AG09309 (cell line): Measurements from ENCODE around the gene CSF1R.

Source experiments
- DNase-seq: peaks from one replicate; pipeline ENCODE4 v3.0.0-alpha.2; 2010; ENCODE audit warnings: low read depth
- H3K4me3 ChIP-seq: 2 replicates; pipeline ENCODE4 v1.5.1; 2011; ENCODE audit warnings: mild to moderate bottlenecking, low read depth, low read length, moderate library complexity; ENCODE audit not compliant: control insufficient read depth
- TF ChIP-seq, protein P1 (sequence below): IDR thresholded peaks from 2 replicates; pipeline ENCODE4 v1.5.1; 2011; ENCODE audit warnings: mild to moderate bottlenecking, low read depth, low read length, inconsistent platforms; ENCODE audit not compliant: insufficient read depth, control insufficient read depth; ENCODE audit errors: missing control alignments

Gene CSF1R

DNA sequence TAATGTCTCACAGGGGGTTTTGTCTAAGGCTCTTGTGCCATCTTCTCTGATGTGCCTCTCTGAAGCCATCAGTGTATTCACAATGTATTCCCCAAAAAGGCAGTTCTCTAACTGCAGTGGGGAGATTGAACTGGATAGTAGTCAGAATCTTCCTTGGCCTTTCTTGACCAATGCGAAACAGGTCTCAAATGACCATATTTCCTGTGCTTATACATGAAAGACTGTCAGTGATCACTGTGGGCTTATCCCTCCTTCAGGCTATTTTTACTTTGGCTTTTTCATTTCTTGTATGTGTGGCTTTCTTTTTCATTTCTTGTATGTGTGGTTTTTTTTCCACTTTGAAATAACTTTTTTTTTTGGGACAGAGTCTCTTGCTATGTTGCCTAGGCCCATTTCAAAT, 66.1 kb downstream of the CSF1R start:
- H3K4me3 ChIP-seq, result no peak overlapping the region
- TF ChIP-seq, protein P1, sequence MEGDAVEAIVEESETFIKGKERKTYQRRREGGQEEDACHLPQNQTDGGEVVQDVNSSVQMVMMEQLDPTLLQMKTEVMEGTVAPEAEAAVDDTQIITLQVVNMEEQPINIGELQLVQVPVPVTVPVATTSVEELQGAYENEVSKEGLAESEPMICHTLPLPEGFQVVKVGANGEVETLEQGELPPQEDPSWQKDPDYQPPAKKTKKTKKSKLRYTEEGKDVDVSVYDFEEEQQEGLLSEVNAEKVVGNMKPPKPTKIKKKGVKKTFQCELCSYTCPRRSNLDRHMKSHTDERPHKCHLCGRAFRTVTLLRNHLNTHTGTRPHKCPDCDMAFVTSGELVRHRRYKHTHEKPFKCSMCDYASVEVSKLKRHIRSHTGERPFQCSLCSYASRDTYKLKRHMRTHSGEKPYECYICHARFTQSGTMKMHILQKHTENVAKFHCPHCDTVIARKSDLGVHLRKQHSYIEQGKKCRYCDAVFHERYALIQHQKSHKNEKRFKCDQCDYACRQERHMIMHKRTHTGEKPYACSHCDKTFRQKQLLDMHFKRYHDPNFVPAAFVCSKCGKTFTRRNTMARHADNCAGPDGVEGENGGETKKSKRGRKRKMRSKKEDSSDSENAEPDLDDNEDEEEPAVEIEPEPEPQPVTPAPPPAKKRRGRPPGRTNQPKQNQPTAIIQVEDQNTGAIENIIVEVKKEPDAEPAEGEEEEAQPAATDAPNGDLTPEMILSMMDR, result no peak
- DNase-seq, result no peak

DNA sequence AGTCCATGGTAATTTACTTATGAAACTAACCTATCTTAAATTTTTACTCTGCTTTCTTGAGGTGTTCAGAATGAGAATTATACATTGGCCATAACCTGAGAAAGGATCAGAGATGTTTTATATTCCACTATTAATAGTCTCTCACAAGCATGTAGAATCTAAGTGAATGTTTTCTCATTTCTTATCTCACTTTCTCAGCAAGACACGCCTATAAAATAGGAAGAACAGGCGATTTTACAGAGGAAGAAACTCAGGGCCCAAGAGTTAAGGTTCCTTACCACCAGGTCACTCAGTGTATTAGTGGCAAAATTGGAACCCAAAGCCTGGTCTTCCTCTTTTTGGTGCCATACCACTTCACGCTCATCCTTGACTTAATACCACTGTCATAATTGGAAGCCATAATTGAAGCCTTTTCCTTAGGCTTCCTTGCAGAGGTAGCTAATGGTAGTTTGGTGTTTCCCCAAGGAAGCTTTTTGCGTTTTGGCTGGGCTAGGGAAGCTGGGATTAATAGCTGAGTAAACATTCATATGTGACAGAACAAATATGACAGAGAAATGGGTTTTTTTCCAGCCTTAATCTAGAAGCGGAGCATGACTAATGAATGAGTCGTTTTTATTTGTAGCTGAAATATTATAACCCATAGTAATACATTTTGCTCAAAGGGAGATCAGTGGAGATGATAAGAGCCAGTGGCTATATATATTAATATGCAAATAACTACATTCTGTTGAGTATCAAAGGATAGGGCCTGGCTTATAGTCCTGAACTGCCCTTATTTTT, 68.9 kb downstream of the CSF1R start:
- H3K4me3 ChIP-seq, result no peak overlapping the region
- DNase-seq, result no peak
- TF ChIP-seq, protein P1, result no peak

DNA sequence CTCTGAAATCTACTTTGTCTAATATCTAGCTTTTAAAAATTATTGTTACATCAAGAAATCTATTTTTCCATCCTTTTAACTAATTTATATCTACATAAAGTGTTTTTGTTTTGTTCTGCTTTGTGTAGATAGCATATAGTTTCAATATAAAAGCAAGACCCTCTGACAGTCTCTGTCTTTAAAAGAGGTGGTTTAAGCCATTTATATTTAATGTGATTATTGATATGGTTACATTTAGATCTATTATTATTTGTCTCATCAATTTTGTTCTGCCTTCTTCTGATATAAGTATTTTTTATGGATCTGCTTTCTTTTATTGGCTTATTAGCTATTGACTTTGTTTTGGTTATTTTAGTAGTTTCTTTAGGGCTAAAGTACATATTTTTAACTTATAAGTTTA, 69.8 kb downstream of the CSF1R start:
- TF ChIP-seq, protein P1, result no peak
- H3K4me3 ChIP-seq, result no peak overlapping the region
- no peak for DNase-seq

DNA sequence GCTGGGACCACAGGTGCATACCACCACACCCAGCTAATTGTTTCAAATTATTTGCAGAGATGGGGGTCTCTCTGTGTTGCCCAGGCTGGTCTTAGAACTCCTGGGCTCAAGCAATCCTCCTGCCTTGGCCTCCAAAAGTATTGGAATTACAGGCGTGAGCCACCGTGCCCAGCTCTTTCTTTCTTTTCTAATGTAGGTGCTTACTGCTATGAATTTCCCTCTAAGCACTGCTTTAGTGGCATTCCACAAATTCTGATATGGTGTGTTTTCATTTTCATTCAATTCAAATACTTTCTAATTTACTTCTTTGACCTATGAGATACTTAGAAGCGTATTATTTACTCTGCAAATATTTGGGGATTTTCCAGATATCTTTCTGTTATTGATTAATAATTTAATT, 70.9 kb downstream of the CSF1R start:
- DNase-seq, result no peak
- H3K4me3 ChIP-seq, result no peak overlapping the region
- TF ChIP-seq, protein P1, result no peak

DNA sequence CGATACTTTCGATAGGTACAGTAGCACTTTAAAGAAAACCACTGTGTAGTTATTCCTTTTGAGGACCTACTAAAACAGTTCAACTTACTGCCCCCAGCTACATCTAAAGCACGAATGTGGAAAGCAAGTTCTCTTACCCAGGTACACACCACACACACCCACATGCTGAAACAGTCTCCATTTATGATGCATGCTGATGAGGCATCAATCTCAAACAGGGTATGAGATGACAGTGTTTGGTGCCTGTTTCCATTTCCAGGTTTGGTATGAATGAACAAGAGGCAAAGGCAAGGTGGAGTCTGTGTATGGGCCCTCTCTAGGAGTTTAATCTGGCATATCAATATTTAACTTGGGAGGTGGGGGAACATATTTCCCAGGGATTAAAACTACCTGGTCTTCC, 71.9 kb downstream of the CSF1R start:
- no peak overlapping the region for H3K4me3 ChIP-seq
- no peak for DNase-seq
- TF ChIP-seq, protein P1, result no peak

DNA sequence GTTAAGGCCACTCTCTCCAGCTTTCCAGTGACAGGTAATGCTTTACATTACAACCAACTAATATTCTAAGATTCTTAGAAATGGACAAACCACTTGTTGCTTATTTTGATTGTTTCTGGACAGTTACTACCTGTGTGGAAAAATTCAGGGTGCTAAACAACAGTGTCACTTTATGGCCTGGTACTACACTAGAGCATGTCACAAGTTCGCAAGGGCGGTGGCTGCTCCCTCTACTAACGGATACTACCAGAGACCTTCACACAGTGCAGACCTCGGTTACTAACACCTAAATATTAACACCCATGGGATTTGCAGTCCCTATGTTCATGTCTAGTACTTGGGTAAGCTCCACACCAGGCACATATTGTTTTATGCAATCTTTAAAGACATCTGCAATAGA, 72.4 kb downstream of the CSF1R start:
- no peak overlapping the region for H3K4me3 ChIP-seq
- DNase-seq, result no peak
- TF ChIP-seq, protein P1, result no peak
